ENCODE data around the gene SLC28A2. TPM values are rescaled to one million over a fixed set of nuclear protein-coding genes. Genes with fewer than 3 reads are reported as not detected.

The SLC28A2 gene
- total and polyA plus RNA-seq, 9 of the 15 experiments (the other 6 are each of a cell fraction or from before 2014, with no cell fraction given): 0.03 to 0.04 TPM; not detected in 7

DNA sequence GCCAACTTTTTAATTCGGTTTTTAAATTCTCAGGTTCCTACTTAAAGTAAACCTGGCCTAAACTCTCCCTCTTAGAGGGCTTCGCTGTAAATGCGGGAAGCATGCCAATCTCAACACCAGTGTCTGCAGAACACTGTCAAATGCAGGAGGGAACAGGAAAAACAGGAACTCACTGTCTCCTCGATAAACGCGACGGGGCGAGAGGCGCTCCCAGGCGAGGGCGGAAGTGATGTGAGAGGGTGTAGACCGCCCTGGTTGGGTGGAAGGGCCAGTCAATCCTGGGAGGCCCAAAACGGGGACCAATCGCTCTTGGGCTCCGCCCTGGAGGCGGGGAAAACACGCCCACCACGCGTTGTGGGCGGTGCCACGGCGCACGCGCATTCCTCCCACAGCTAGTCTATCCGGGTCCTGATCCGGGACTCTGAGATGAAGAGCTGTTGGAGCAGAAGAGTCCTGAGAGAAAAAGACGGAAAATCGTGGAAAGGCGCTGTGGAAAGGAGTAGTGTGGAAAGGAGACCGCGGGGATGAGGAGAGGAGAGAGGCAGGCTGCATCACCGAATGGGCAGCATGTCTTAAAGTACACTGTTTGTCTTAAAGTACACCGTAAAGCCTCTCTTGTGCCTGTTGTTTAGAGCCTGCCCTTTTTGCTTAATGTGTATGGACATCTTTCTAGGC is 27.1 kb downstream of the SLC28A2 start (continued):
- TF ChIP-seq, protein P1, sequence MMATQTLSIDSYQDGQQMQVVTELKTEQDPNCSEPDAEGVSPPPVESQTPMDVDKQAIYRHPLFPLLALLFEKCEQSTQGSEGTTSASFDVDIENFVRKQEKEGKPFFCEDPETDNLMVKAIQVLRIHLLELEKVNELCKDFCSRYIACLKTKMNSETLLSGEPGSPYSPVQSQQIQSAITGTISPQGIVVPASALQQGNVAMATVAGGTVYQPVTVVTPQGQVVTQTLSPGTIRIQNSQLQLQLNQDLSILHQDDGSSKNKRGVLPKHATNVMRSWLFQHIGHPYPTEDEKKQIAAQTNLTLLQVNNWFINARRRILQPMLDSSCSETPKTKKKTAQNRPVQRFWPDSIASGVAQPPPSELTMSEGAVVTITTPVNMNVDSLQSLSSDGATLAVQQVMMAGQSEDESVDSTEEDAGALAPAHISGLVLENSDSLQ (IDR thresholded peaks at IDR 0.05): peak; percentile 99
- TF ChIP-seq KDM5B (IDR thresholded peaks at IDR 0.05; ENCODE audit: insufficient replicate concordance, low read depth, low read length): no peak

DNA sequence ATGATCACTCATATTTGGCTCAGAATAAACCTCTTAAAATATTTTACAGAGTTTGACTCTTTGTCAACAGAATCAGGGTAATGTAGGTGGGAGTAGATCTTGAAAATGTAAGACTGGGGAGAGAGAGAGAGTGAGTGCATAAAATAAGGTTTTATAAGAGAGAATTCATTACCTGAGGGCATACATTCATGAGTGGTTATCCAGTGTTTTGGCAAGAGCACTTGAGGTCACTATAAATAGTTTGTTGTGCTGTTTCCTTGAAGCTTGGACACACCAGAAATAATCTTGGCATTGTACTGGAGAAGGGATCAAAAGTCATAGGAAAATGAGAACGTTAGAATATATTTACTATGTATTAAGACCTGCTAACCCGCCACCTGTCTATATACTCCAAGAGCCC is 33.4 kb downstream of the SLC28A2 start:
- intact Hi-C loops (cut with micrococcal nuclease): no loop called here
- H3K36me3 ChIP-seq (ENCODE audit: control insufficient read depth, insufficient read depth, low read length): no peaks in the 10 kb centered on the region
- BruUV-seq (replicated peaks): no TSS peak
- no peaks in the 10 kb centered on the region; a peak in 1 of 5 replicates for H3K27me3 ChIP-seq (ENCODE audit: control insufficient read depth in 2 of 2, insufficient read depth in 2 of 2, low read length in 2 of 2)
- no peak for TF ChIP-seq RHOXF2B (CRISPR knock-in tag; conservative IDR thresholded peaks at IDR 0.05)
- TF ChIP-seq, protein P2, sequence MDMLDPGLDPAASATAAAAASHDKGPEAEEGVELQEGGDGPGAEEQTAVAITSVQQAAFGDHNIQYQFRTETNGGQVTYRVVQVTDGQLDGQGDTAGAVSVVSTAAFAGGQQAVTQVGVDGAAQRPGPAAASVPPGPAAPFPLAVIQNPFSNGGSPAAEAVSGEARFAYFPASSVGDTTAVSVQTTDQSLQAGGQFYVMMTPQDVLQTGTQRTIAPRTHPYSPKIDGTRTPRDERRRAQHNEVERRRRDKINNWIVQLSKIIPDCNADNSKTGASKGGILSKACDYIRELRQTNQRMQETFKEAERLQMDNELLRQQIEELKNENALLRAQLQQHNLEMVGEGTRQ (CRISPR knock-in tag; IDR thresholded peaks at IDR 0.05): no peak
- no peak for DNase-seq (ENCODE audit: extremely low read depth in 1 of 4, low spot score in 3 of 4)
- ChIA-PET POLR2A (no interaction called here), CTCF (ENCODE audit: low intra/inter-chr PET ratio) (no interaction called here)
- no peak overlapping the region for H3K4me3 ChIP-seq
- in situ Hi-C loops (cut with MboI): no loop called here
- H3K4me2 ChIP-seq (ENCODE audit: insufficient read depth, low read length): no peak overlapping the region
- H3K9me1 ChIP-seq (ENCODE audit: control insufficient read depth, insufficient read depth, low read length): no peaks in the 10 kb centered on the region
- H3K9me3 ChIP-seq (replicated peaks; ENCODE audit: control insufficient read depth, insufficient read depth, low read depth, low read length): no peaks in the 10 kb centered on the region
- no peak for FAIRE-seq
- no peaks in the 10 kb centered on the region for H3K4me1 ChIP-seq (replicated peaks in 1 of 2; ENCODE audit: control insufficient read depth in 2 of 2, insufficient read depth in 2 of 2, low read length in 2 of 2)
- H3K79me2 ChIP-seq (ENCODE audit: control insufficient read depth, insufficient read depth, low read length): no peaks in the 10 kb centered on the region
- H2AFZ ChIP-seq (ENCODE audit: low read depth, low read length): no peak overlapping the region
- 4% methylated on average over 2 of the region's 2 CpGs for WGBS (ENCODE audit: insufficient coverage, low coverage, missing lambda C conversion rate)
- no peak for ATAC-seq
- no peak overlapping the region for H3K27ac ChIP-seq (ENCODE audit: extremely low read depth, low read depth, low read length)
- H3K9ac ChIP-seq (ENCODE audit: insufficient read depth in 1 of 2, low read depth in 2 of 2, low read length in 2 of 2): no peak overlapping the region
- no peaks in the 10 kb centered on the region for H4K20me1 ChIP-seq (replicated peaks; ENCODE audit: control insufficient read depth, insufficient read depth, low read length)
